Measurements from ENCODE around the gene TNNT2. TPM values are rescaled to one million over a fixed set of nuclear protein-coding genes. Genes with fewer than 3 reads are reported as not detected.
A peak's percentile ranks its signal among the peaks of the same experiment; 100 is the strongest.

TNNT2 gene
- total RNA-seq, 4 donors from 2014 or later: 1.3 to 6.1 (median 1.8) TPM

GRCh38 chr1:201360901-201361651, 16.4 kb downstream of the TNNT2 start:
- no peak overlapping the region for H3K27ac ChIP-seq
- no peak for DNase-seq
- H3K27me3 ChIP-seq: peaks cover 0 to 6% (median 0%) of the 10 kb centered on the region in 4 donors
- H3K9me3 ChIP-seq: no peaks in the 10 kb centered on the region
- WGBS, 2 donors: 79% methylated on average over 6 of the region's 15 CpGs; no CpG with 5 or more reads in 1 of the 2 donors
- no peaks in the 10 kb centered on the region for H3K36me3 ChIP-seq
- no peak overlapping the region for H3K4me3 ChIP-seq
- peaks cover 10 to 19% (median 13%) of the 10 kb centered on the region in 3 donors for H3K4me1 ChIP-seq
- TF ChIP-seq CTCF (IDR thresholded peaks at IDR 0.05) (no peak), POLR2A (IDR thresholded peaks at IDR 0.05) (no peak)
- intact Hi-C loops (cut with DNase I): loop anchor here (5.0 kb wide), 1 partner anchor 109 kb away; no protein-coding TSS in a partner anchor

- TF ChIP-seq CTCF (IDR thresholded peaks at IDR 0.05) (no peak), POLR2A (IDR thresholded peaks at IDR 0.05) (no peak)
- H3K27me3 ChIP-seq: peaks cover 0 to 4% (median 0%) of the 10 kb centered on the region in 4 donors
- H3K4me3 ChIP-seq: no peak overlapping the region
- no peak overlapping the region for H3K27ac ChIP-seq
- no peaks in the 10 kb centered on the region for H3K36me3 ChIP-seq
- intact Hi-C loops (cut with DNase I): loop anchor here (5.0 kb wide), 1 partner anchor 108 kb away; no protein-coding TSS in a partner anchor
- no peaks in the 10 kb centered on the region for H3K9me3 ChIP-seq
- no peak for DNase-seq
- WGBS, 2 donors: 60 to 87% methylated on average over 2 to 3 of the region's 7 CpGs
- peaks cover 10 to 22% (median 13%) of the 10 kb centered on the region in 3 donors for H3K4me1 ChIP-seq
These were observed 17.0 kb downstream of the TNNT2 start for GRCh38 chr1:201360486-201360885.

- Histone ChIP-seq H3K9me3 (no peaks in the 10 kb centered on the region), H3K4me1 (peaks cover 11 to 28% (median 19%) of the 10 kb centered on the region in 3 donors), H3K4me3 (no peak overlapping the region), H3K27me3 (peaks cover 0 to 4% (median 0%) of the 10 kb centered on the region in 4 donors), H3K27ac (no peak overlapping the region), H3K36me3 (no peaks in the 10 kb centered on the region)
- no peak for TF ChIP-seq CTCF (IDR thresholded peaks at IDR 0.05)
- no peak for TF ChIP-seq POLR2A (IDR thresholded peaks at IDR 0.05)
- no peak for DNase-seq
- WGBS, 2 donors: 80 to 88% methylated on average over 1 of the region's 2 CpGs
- intact Hi-C loops (cut with DNase I): loop anchor here (5.0 kb wide), 1 partner anchor 108 kb away; no protein-coding TSS in a partner anchor
These were observed 17.6 kb downstream of the TNNT2 start for GRCh38 chr1:201359873-201360210.

- no peak overlapping the region for H3K4me3 ChIP-seq
- intact Hi-C loops (cut with DNase I): no loop called here
- no peaks in the 10 kb centered on the region for H3K36me3 ChIP-seq
- H3K4me1 ChIP-seq: peaks cover 17 to 34% (median 25%) of the 10 kb centered on the region in 3 donors
- no peak for DNase-seq
- peaks cover 0 to 4% (median 0%) of the 10 kb centered on the region in 4 donors for H3K27me3 ChIP-seq
- peak overlapping the region in 2 of 4 donors; percentile 21 to 26 for H3K27ac ChIP-seq
- WGBS, 2 donors: 80 to 86% methylated on average over 16 to 17 of the region's 18 CpGs
- TF ChIP-seq POLR2A (IDR thresholded peaks at IDR 0.05): no peak
- TF ChIP-seq CTCF (IDR thresholded peaks at IDR 0.05): no peak
- no peaks in the 10 kb centered on the region for H3K9me3 ChIP-seq
These were observed 18.2 kb downstream of the TNNT2 start for GRCh38 chr1:201359031-201359872.

Data from esophagus squamous epithelium (tissue), 5 donors.